ENCODE results near the gene TMPRSS9. TPM values are rescaled to one million over a fixed set of nuclear protein-coding genes. Genes with fewer than 3 reads are reported as not detected.

TMPRSS9 gene
- total RNA-seq, 1 experiment from 2014 or later: 0.23 TPM

GRCh38 chr19:2444251-2445002 is 84.4 kb downstream of the TMPRSS9 start:
- no TSS peak for BruUV-seq (replicated peaks)
- Histone ChIP-seq H3K4me3 (ENCODE audit: low read depth in 2 of 2, low read length in 2 of 2) (no peak overlapping the region), H3K27me3 (ENCODE audit: control insufficient read depth, insufficient read depth, low read length) (no peaks in the 10 kb centered on the region), H3K4me1 (ENCODE audit: control insufficient read depth, insufficient read depth, low read length) (no peaks in the 10 kb centered on the region), H3K36me3 (ENCODE audit: control insufficient read depth, insufficient read depth, low read length) (no peaks in the 10 kb centered on the region), H3K27ac (ENCODE audit: low read length) (no peak overlapping the region), H3K9me3 (ENCODE audit: control insufficient read depth, insufficient read depth, low read depth, low read length) (no peaks in the 10 kb centered on the region)
- ChIA-PET POLR2A (no interaction called here), CTCF (interaction anchor here (0.6 kb wide), 1 partner anchor 8 kb away, joined by 4 read pairs; no protein-coding TSS in a partner anchor)
- TF ChIP-seq REST (IDR thresholded peaks at IDR 0.05; ENCODE audit: insufficient read depth in 1 of 2, low read depth in 2 of 2, low read length in 1 of 2): no peak
- no peak for TF ChIP-seq POLR2AphosphoS5 (IDR thresholded peaks at IDR 0.05; ENCODE audit: low read depth, low read length)
- no peak for TF ChIP-seq SIN3A (IDR thresholded peaks at IDR 0.05; ENCODE audit: borderline replicate concordance, insufficient read depth, low read depth, low read length)
- TF ChIP-seq, protein P1, sequence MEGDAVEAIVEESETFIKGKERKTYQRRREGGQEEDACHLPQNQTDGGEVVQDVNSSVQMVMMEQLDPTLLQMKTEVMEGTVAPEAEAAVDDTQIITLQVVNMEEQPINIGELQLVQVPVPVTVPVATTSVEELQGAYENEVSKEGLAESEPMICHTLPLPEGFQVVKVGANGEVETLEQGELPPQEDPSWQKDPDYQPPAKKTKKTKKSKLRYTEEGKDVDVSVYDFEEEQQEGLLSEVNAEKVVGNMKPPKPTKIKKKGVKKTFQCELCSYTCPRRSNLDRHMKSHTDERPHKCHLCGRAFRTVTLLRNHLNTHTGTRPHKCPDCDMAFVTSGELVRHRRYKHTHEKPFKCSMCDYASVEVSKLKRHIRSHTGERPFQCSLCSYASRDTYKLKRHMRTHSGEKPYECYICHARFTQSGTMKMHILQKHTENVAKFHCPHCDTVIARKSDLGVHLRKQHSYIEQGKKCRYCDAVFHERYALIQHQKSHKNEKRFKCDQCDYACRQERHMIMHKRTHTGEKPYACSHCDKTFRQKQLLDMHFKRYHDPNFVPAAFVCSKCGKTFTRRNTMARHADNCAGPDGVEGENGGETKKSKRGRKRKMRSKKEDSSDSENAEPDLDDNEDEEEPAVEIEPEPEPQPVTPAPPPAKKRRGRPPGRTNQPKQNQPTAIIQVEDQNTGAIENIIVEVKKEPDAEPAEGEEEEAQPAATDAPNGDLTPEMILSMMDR (IDR thresholded peaks at IDR 0.05): no peak
- no peak for TF ChIP-seq TCF7L2 (IDR thresholded peaks at IDR 0.05; ENCODE audit: low read depth, low read length)
- in situ Hi-C loops (cut with HindIII; ENCODE audit: low pct_unique_long_range_greater_than_20kb, low sequenced_read_pairs) (no loop called here), intact Hi-C loops (cut with micrococcal nuclease; ENCODE audit: unreplicated experiment) (no loop called here)
- DNase-seq (ENCODE audit: low read depth, low spot score) (no peak), ATAC-seq (no peak)

- Histone ChIP-seq H3K27me3 (ENCODE audit: control insufficient read depth, insufficient read depth, low read length) (no peaks in the 10 kb centered on the region), H3K4me1 (ENCODE audit: control insufficient read depth, insufficient read depth, low read length) (no peaks in the 10 kb centered on the region), H3K27ac (ENCODE audit: low read length) (no peak overlapping the region), H3K36me3 (ENCODE audit: control insufficient read depth, insufficient read depth, low read length) (no peaks in the 10 kb centered on the region), H3K9me3 (ENCODE audit: control insufficient read depth, insufficient read depth, low read depth, low read length) (no peaks in the 10 kb centered on the region), H3K4me3 (ENCODE audit: low read depth in 2 of 2, low read length in 2 of 2) (no peak overlapping the region)
- in situ Hi-C loops (cut with HindIII; ENCODE audit: low pct_unique_long_range_greater_than_20kb, low sequenced_read_pairs): no loop called here
- CTCF ChIA-PET: no interaction called here
- POLR2A ChIA-PET: no interaction called here
- TF ChIP-seq, protein P1 (IDR thresholded peaks at IDR 0.05): no peak
- TF ChIP-seq SIN3A (IDR thresholded peaks at IDR 0.05; ENCODE audit: borderline replicate concordance, insufficient read depth, low read depth, low read length) (no peak), TCF7L2 (IDR thresholded peaks at IDR 0.05; ENCODE audit: low read depth, low read length) (no peak), REST (IDR thresholded peaks at IDR 0.05; ENCODE audit: insufficient read depth in 1 of 2, low read depth in 2 of 2, low read length in 1 of 2) (no peak), POLR2AphosphoS5 (IDR thresholded peaks at IDR 0.05; ENCODE audit: low read depth, low read length) (no peak)
- ATAC-seq (no peak), DNase-seq (ENCODE audit: low read depth, low spot score) (no peak)
- intact Hi-C loops (cut with micrococcal nuclease; ENCODE audit: unreplicated experiment): no loop called here
- no TSS peak for BruUV-seq (replicated peaks)
Measured at GRCh38 chr19:2446381-2446780, 86.3 kb downstream of the TMPRSS9 start.
